ENCODE measurements around the gene PDGFC.
"Not testable (repeated sequence)": the region's sequence is repeated elsewhere in the genome, so short reads cannot be mapped to it uniquely, and the experiment has no call there.

The PDGFC gene

DNA sequence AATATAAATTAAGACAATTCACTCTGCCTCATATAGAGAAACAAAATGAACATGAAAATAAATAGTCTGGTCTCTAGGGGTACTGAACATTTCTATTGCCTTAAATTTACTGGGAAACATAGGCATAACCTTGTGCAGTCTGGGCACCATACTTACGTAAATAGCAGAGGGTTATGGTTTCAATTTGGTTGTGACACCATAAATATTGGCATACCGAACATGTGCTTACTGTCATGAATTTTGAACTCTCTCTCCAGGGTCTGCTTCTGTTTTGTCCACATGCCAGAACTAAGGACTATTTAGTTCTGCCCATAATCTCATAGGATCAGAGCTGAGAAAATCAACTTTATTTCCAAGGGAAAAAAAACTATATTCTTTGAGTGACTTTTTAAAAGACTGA is 17.6 kb downstream of the PDGFC start:
- no peak for FAIRE-seq
- DNase-seq (ENCODE audit: insufficient read length, low spot score), result no peak

DNA sequence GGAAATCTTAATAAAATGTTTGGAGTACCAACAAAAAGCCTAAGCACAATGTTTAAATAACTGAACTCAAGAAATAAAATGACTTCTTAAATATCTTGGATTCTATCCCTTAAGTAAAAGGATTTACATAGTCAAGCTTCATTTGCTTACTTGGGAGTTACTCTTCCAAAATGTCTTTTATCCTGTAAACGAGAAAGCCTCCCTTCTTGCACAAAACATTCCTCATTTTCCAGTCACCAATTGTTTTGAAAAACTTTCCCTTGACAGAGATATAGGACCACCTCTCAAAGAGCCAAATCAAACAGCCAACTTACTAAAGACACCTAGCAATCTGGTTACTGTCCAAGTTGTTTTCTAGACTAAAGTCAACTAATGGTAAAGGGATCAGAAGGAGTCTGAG is 18.6 kb downstream of the PDGFC start:
- FAIRE-seq (no peak), DNase-seq (ENCODE audit: insufficient read length, low spot score) (no peak)

DNA sequence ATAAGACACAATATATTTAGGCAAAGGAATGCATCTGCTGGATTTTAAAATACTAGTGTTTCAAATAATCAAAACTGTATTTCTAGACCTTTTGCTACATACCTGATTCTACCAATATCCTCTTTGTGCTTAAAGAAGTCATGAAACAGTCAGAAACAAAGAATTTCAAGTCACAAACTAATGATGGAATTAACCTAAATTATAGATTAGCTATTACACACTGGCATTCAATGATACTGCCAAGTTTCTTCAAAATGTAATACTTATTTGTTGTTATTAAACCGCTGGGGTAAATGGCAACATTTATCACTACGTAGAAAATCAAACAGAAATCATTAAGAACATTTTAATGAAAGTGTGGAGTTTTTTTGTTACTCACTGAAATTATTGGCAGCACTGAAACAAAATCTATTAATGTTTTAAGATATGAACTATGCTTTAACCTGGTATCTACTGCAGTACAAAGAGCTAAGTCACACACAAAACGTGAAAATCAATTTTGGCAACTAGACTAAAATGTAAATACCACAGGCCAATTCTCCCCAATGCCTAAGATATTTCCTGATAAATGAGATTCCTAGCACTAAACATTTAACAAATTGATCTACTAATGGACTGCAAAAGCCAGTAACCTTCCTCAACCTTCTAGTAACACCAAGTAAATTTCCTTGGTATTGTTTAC is 19.4 kb downstream of the PDGFC start:
- DNase-seq (ENCODE audit: insufficient read length, low spot score), result no peak
- no peak for FAIRE-seq

DNA sequence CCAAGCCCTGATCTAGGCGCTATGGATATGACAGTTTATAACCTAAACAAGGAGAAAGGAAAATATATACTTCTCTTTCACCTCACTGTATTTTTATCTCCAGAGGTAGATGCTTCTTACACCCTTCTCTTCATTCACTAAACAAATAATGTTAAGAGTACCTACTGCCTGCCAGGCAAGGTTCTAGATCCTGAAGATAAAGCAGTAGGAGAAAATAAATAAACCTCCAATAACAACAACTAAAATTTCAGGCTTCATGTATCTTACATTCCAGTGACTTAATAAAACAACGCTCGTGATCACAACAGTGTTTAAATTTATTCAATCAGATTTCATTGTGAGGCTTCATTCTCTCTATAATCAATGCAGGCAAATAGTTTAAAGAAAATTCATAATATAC is 20.7 kb downstream of the PDGFC start:
- DNase-seq (ENCODE audit: insufficient read length, low spot score) (no peak), FAIRE-seq (no peak)

DNA sequence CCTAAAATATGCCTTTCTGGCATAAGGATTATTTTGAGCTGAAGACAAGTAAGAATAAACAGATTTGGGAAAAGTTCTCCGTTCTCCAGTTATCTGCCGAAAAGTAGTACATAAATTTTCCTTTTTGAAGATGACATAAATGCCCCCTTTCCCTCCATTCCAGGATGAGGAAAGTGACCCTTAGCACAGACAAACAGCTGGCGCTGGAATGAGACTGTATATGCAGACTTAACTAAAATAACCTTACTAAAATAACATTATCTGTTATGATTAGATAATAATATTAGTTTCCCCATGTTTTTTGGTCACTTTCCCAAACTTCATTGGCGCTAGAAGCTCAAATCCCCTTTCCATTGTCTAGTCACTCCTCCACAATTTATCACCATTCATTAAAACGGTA is 21.5 kb downstream of the PDGFC start:
- FAIRE-seq (no peak), DNase-seq (ENCODE audit: insufficient read length, low spot score) (no peak)

DNA sequence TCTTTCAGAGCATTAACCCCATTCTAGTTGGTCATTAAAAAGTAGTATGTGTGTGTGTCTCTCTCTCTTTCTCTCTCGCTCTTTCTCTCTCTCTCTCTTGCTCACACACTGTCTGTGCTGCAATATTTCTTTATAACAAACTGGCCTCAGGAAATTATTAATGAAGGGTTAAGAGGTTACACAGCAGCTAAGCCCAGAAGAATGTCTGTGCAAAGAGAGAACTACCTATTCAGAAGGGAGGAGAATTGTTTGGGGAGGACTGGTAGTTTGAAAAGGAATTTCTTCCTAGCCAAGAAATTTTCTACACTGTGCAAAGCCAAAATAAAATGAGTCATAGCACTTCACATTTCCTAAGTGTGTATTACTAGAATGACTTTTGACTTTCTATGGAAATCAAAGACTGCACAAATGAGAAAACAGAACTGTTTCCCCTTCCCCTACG is 22.2 kb downstream of the PDGFC start:
- DNase-seq (ENCODE audit: insufficient read length, low spot score) (no peak), FAIRE-seq (no peak)

DNA sequence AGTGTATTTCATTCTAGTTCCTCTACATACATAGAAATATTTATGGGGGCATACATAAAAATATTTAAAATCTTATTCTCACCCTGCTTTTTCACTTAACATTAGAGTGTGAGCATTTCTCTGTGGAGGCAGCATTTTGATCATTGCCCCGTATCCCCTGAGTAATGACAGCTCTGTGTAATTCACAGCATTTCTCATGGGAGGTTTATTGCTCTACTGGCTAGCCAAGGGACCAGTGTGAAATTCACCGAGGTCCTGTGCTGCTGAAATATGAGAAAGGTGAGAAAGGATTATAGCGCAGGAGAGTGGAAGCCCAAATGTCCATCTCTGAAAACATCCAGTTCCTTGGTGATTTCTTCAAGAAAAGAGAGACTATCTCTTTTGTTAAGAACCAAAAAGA is 22.9 kb downstream of the PDGFC start:
- DNase-seq (ENCODE audit: insufficient read length, low spot score) (no peak), FAIRE-seq (no peak)

DNA sequence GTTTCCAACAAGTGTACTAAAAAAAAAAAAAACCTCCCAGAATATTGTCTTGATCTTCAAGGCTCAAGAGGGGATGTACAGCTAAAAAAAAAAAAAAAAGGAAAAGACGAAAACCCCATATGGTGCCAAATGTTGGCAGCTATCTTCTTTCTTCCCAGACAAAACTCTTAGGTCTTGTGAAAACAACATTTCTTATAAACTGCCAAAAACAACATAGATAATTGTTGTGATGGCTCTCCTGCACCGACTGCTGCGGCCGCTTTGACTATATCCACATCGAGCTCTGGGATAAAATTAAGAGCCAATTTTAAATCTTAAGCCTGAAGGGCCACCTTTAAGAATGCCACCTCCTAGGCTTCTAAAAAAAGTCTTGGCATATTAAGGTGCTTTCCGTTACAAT is 23.5 kb downstream of the PDGFC start:
- DNase-seq (ENCODE audit: insufficient read length, low spot score) (no peak), FAIRE-seq (no peak)

DNA sequence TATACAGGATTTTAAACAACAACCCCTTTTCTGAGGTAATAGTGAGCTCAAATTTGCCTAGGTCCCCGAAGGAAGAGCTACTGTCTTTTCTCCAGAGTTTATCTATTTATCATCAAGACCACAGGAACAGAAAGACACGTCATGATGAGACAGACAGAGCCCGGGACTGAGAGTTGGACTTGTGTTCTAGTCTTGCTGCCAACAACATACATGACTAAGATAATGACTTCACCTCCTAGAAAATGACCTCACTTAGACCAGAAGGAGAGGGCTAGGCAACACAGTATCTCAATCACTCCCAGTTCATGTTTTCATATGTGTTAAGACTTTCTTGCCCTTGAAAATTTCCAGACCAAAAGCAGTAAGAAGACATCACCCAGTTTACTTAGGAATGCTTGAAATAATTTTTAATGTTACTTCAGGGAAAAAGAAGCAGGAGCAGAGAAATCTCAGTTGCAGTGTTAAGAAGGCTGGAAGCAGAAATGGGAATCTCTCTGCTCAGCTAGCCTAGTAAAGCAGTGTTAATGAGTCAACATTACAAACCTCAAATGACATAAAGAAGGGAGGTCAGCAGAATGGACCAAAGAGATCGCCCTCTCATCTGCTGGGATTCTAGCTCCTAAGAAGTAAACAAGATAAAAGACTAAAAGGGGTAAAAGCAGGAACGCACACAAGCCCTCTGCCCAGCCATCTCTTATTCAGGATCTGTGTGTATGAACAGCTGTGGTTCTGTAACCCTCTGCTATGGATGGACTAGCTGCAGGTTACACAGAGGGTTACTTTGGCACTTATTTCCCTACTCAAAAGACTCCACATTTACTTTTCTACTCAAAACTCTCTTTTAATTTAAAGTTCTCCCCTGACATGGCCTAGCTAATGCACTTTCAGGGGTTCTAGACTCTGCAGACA is 24.8 kb downstream of the PDGFC start:
- FAIRE-seq (no peak), DNase-seq (ENCODE audit: insufficient read length, low spot score) (no peak)

DNA sequence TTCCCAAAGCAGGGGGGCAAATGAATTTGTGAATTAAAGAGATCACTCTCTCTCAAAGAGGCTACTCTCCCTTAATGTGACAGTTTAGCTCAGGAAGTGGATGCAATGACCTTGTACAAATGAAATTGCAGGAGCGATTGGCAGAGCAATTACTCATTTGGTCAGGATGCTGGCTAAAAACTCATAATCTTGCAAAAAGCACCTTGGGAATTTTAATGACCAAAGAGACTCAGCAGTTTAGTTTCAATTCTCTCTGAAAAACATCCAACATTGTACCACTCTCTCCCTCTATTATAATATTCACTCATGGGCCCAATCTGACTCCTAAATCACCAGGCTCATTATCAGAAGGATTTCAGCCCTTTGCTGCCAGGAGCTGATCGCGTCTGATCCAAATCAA is 26.1 kb downstream of the PDGFC start:
- no peak for DNase-seq (ENCODE audit: insufficient read length, low spot score)
- FAIRE-seq, result no peak

DNA sequence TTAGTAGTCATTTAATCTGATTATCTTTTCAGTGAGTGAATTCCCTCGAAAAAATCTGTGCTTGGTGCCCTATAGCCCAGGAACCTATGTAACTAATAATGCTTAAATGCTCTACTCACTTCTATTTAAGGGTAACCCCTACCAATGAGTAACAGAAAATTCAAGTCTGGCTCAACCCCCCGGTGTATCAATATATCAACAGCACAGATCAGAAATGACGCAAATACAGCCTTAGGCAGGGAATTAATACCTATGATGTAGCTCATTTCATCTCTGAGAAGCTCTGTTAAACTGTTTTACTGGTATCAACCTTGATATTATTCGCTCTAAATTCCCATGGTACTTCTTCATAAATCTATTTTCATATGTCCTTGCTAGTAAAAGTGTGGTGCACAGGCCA is 28.6 kb downstream of the PDGFC start:
- FAIRE-seq (no peak), DNase-seq (ENCODE audit: insufficient read length, low spot score) (no peak)

DNA sequence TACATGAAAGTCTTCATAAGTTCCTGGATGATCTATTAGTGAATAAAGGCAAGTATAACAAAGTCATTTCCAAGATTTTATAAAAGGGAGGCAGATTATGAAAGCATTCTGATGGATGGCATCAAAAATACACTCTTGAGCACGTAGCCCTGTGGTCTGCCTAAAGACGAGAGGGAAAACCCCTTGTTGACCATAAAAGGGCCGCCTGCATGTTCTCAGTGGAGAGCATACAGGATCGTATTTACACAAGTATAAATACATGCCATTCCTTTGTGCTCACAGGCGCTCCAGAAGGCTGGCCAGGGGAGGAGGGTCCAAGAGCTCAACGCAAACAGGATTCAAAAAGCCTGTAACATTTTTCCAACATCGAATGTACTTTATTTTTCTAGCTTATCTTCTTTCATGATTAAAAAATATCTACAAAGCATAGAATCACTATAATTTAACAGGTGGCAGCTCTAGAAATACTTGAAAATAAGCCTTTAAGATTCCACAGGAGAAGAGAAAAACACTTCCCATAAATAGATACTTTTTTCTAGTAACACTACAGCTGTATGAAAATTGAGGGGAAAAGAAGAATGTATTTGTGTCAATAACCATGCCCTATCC is 29.6 kb downstream of the PDGFC start:
- FAIRE-seq (no peak), DNase-seq (ENCODE audit: insufficient read length, low spot score) (no peak)

DNA sequence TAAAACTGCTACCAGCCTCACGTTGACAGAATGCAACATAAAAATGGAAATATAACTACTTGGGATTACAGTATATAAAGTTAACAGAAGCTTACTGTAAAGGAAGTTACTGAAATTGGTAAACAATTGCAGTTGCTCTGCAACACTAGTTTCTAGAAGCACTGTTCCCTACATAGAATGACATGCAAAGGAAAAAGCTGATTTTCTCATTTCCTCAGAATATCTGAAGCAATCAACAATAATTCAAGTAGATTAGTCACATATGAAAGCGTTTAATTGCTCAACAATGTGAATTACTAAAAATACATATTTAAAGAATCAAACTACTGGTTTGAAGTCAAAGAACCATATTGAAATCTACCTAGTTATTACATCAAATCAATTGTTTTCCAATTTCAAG is 31.8 kb downstream of the PDGFC start:
- FAIRE-seq (no peak), DNase-seq (ENCODE audit: insufficient read length, low spot score) (no peak)

DNA sequence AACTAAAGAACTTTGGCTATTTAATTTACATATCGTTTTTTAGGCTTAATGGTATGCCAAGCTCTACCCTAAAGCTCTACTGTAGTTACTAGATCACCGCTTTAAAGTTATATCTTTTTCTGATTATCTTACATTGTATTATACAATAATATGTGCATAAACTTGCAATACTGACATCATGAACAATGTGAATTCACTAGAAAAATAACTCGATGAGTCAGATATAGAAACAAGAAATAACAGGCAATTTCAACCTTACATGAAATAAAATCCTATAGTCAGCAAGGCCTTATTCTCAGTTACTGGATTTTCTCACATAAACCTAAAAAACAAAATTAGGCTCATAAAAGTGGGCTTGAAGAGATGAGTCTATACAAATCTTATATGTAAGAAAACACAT is 32.5 kb downstream of the PDGFC start:
- DNase-seq (ENCODE audit: insufficient read length, low spot score) (no peak), FAIRE-seq (no peak)

DNA sequence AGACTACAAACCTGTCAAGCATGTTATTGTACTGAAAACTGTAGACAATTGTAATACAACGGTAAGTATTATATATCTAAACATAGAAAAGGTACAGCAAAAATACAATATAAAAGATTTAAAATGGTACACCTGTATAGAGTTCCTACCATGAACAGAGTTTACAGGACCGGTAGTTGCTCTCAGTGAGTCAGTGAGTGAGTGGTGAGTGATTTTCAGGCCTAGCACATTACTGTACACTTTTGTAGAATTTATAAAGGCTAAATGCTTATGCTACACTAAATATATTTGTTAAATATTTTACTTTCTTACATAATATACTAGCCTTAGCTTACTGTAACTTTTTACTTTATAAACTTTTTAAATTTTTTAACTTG is 37.4 kb downstream of the PDGFC start:
- FAIRE-seq, result no peak
- DNase-seq (ENCODE audit: insufficient read length, low spot score), result no peak

DNA sequence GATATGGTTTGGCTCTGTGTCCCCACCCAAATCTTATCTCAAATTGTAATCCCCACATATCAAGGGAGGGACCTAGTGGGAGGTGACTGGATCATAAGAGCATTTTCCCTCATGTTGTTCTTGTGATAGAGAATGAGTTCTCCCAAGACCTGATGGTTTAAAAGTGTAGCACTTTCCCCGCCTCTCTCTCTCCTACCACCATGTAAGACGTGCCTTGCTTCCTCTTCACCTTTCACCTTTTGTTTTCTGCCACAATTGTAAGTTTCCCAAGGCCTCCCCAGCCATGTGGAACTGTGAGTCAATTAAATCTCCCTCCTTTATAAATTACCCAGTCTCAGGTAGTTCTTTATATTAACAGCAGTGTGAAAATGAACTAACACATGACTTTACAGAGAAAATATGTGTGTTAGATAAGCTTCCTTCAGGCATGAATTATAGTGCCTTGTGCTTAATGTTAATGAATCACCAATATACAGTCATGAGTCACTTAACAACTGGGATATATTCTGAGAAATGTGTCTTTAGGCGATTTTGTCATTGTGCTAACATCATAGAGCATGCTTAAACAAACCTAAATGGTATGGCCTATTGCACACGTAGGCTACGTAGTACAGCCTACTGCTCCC is 37.9 kb downstream of the PDGFC start:
- FAIRE-seq (no peak), DNase-seq (ENCODE audit: insufficient read length, low spot score) (no peak)

DNA sequence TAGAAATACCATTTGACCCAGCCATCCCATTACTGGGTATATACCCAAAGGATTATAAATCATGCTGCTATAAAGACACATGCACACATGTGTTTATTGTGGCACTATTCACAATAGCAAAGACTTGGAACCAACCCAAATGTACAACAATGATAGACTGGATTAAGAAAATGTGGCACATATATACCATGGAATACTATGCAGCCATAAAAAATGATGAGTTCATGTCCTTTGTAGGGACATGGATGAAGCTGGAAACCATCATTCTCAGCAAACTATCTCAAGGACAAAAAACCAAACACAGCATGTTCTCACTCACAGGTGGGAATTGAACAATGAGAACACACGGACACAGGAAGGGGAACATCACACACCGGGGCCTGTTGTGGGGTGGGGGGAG is 39.2 kb downstream of the PDGFC start:
- not testable (repeated sequence) for DNase-seq (ENCODE audit: insufficient read length, low spot score); FAIRE-seq

DNA sequence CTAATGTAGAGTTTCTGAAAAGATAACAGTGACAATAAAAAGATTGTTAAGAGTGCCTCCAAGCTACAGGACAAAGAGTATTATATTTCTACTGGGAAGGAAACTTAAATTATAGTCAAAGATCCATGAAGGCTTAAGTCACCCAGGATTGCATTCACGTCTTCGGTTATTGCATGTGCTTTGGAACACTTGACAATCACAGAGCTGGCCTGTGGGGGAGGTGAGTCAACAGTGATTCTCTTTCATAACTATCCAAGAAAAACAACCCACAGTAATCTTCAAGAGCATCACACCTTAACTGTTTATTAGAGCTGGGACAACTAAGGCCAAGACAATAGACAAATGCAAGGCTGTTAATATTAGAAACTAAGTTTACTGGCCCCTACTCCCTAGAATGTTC is 40.3 kb downstream of the PDGFC start:
- no peak for FAIRE-seq
- DNase-seq (ENCODE audit: insufficient read length, low spot score), result no peak

DNA sequence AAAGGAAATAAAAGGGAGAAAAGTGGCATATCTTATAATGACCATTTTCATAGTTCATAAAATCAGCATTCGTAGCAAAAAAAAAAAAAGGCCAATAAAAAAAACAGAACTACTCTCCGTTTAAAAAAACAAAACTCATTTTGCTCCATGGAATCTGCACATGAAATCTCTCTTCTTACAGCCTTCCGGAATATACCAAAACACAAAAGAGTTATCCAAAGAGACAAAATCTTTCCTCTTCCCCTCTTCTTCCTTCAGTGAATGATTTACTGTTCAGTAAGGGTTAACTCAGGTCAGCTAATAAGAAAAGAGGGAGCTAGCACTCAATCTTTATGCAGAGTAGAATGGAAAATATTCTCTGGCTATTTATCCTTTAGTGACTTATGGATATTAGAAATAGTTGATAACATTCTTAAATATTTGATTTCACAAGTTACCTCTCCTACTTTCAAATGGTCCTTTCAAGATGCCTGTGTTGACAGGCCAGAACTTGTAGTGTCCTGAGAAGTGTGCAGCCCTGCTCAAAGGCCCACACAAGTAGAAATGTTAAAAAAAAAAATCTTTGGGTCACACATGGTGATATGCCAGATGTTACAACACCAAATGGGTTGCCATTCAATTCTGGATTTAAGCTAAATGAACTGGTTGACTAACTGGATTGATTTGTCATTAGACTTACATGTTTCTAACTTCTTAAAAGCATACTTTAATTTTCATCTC is 42.1 kb downstream of the PDGFC start:
- FAIRE-seq (no peak), DNase-seq (ENCODE audit: insufficient read length, low spot score) (no peak)

DNA sequence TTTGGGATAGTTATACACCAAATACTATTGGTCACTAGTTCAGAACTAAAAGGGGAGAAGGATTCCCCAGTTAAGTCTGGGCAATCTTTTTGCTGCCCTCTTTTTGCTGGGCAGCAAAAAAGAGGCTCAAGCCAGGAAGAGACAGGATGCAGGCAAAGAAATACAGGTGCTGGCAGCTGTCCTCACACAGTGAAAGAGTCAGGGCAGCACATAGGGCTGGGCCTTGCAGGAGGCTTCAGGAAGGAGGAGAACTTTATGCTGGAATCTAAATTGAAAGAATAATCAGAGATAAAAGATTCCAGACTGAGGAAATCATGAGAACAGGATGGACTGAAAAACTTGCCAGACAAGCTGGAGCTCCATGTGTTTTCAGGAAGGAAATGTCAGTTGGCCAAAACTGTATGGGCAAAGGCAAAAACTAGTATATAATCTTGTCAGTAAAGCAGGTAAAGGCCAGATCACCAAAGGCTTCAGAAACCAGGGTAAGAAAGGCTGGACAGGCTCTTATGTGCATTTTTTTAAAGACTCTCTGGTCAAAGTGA is 46.8 kb downstream of the PDGFC start:
- no peak for FAIRE-seq

DNA sequence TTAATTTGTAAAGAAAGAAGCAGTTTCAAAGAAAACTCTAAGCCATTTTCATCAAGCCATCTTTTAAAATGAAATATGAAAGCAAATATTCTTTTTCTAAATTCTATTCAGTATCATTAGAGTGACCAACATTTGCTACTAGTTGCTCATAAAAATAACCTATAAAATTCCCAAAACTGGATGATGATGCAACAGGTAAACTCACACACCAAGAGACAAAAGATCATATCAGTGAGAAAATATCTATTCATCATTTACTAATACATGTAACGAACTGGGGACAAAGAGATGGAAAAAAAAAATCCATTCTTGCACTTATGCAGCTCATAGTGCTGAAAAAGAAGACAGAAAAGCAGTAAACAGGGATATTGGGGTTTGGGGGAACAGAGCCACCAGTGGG is 48.1 kb downstream of the PDGFC start:
- DNase-seq (ENCODE audit: insufficient read length, low spot score), result no peak
- FAIRE-seq, result no peak

More for the DNA sequence above, 46.8 kb downstream of the PDGFC start:
- DNase-seq (ENCODE audit: insufficient read length, low spot score), result no peak
